Endothelial cell of umbilical vein (primary cell): Measurements from ENCODE around the gene EXD3. TPM values are rescaled to one million over a fixed set of nuclear protein-coding genes. Genes with fewer than 3 reads are reported as not detected.

Experiments
- BruUV-seq: library from RNA; stranded (reverse); fragments of 400-500 nt; replicated peaks from 2 replicates; lab custom pipeline; 2021; lab: Mats Ljungman, UMichigan
- CTCF ChIA-PET: fragments of 300-600, 350-600 bp; sonication (Branson Sonifier 250); formaldehyde crosslinking; loops from one replicate; lab custom pipeline; 2021; ENCODE audit warnings: antibody characterized with exemption, inconsistent platforms; lab: Charles Lee
- POLR2A ChIA-PET: fragments of 300-600, 350-600 bp; sonication (Branson Sonifier 250); formaldehyde crosslinking; loops from one replicate; lab custom pipeline; 2021; ENCODE audit warnings: antibody characterized with exemption, inconsistent platforms; lab: Charles Lee
- DNase-seq: peaks from one replicate; pipeline ENCODE4 v3.0.0-alpha.2; 2011; ENCODE audit warnings: low read depth, low spot score
- FAIRE-seq: peaks from 2 replicates; lab custom pipeline; 2011; peaks lifted over from hg19 to GRCh38; lab: Jason Lieb, UNC
- H2AFZ ChIP-seq: 2 replicates; pipeline ENCODE4 v1.6.0; 2012; ENCODE audit warnings: low read depth, low read length, control low read depth, inconsistent platforms
- H3K27ac ChIP-seq: 2 replicates; pipeline ENCODE4 v1.5.1; 2011; ENCODE audit warnings: low read depth, mild to moderate bottlenecking, control low read depth, low read length, moderate library complexity; ENCODE audit not compliant: insufficient read depth
- H3K27me3 ChIP-seq, 2 experiments: 2 replicates each; pipeline versions ENCODE4 v1.6.0 to v1.6.1; 2011; ENCODE audit warnings: low read length in 2 of 2, mixed read lengths in 1 of 2; ENCODE audit not compliant: control insufficient read depth in 2 of 2, insufficient read depth in 2 of 2
- H3K36me3 ChIP-seq, 2 experiments: 2 replicates in 1 of 2; 3 replicates in 1 of 2; pipeline ENCODE4 v1.5.1; 2011; ENCODE audit warnings: low read length in 2 of 2, mild to moderate bottlenecking in 1 of 2, moderate library complexity in 1 of 2; ENCODE audit not compliant: control insufficient read depth in 2 of 2, insufficient read depth in 2 of 2; ENCODE audit errors: extremely low read depth in 1 of 2
- H3K4me1 ChIP-seq: 3 replicates; pipeline ENCODE4 v1.5.1; 2011; ENCODE audit warnings: mild to moderate bottlenecking, low read length; ENCODE audit not compliant: control insufficient read depth, insufficient read depth; ENCODE audit errors: extremely low read depth
- H3K4me2 ChIP-seq: 2 replicates; pipeline ENCODE4 v1.6.1; 2011; ENCODE audit warnings: low read length, control low read depth, mixed read lengths; ENCODE audit not compliant: insufficient read depth
- H3K4me3 ChIP-seq, 3 experiments: fragments of 200-600 bp in 1 of 3; sonication (generic), shearing (Covaris generic) in 1 of 3; replicated peaks in 1 of 3; 2 replicates each; pipeline ENCODE4 v1.5.1; 2011 to 2016; ENCODE audit warnings: control low read depth in 3 of 3, low read length in 3 of 3, mild to moderate bottlenecking in 2 of 3, inconsistent platforms in 1 of 3, low read depth in 1 of 3, moderate library complexity in 1 of 3; ENCODE audit not compliant: insufficient read depth in 1 of 3
- H3K79me2 ChIP-seq: 2 replicates; pipeline ENCODE4 v1.6.0; 2012; ENCODE audit warnings: low read length, inconsistent platforms; ENCODE audit not compliant: control insufficient read depth, insufficient read depth
- H3K9ac ChIP-seq: replicated peaks from 2 replicates; pipeline ENCODE3; 2011; ENCODE audit warnings: low read length, control low read depth; ENCODE audit not compliant: insufficient read depth; ENCODE audit errors: extremely low read depth
- H3K9me1 ChIP-seq: replicated peaks from 3 replicates; pipeline ENCODE4 v1.6.0; 2011; ENCODE audit warnings: mild to moderate bottlenecking, low read length; ENCODE audit not compliant: control insufficient read depth, insufficient read depth; ENCODE audit errors: extremely low read depth
- H3K9me3 ChIP-seq: replicated peaks from 2 replicates; pipeline ENCODE4 v1.5.1; 2012; ENCODE audit warnings: low read length, inconsistent platforms; ENCODE audit not compliant: control insufficient read depth, insufficient read depth
- H4K20me1 ChIP-seq: replicated peaks from 2 replicates; pipeline ENCODE3; 2011; ENCODE audit warnings: mild to moderate bottlenecking, low read length; ENCODE audit not compliant: control insufficient read depth, insufficient read depth; ENCODE audit errors: extremely low read depth
- CTCF ChIP-seq, 2 donors: IDR thresholded peaks; 1 replicate in 1 of 2; 2 replicates in 1 of 2; pipeline ENCODE4 v1.5.1; 2011; ENCODE audit warnings: low read length in 2 of 2, mild to moderate bottlenecking in 2 of 2, moderate library complexity in 2 of 2, control low read depth in 1 of 2, inconsistent platforms in 1 of 2, low read depth in 1 of 2; ENCODE audit not compliant: insufficient read depth in 1 of 2; ENCODE audit errors: extremely low read depth in 1 of 2
- EZH2 ChIP-seq: IDR thresholded peaks from 2 replicates; pipeline ENCODE4 v1.6.1; 2012; ENCODE audit warnings: borderline replicate concordance, low read depth, mild to moderate bottlenecking, moderate library complexity, low read length, inconsistent platforms; ENCODE audit not compliant: severe bottlenecking
- FOS ChIP-seq: IDR thresholded peaks from 2 replicates; pipeline ENCODE4 v1.6.1; 2011; ENCODE audit warnings: mild to moderate bottlenecking, low read length, moderate library complexity, borderline replicate concordance; ENCODE audit not compliant: insufficient read depth
- GATA2 ChIP-seq: IDR thresholded peaks from 2 replicates; pipeline ENCODE4 v1.7.0; 2011; ENCODE audit warnings: low read depth, mild to moderate bottlenecking, moderate library complexity, mixed read lengths, low read length; ENCODE audit not compliant: insufficient read length, insufficient read depth
- JUN ChIP-seq: IDR thresholded peaks from 2 replicates; pipeline ENCODE4 v1.6.1; 2011; ENCODE audit warnings: borderline replicate concordance, low read depth; ENCODE audit not compliant: insufficient read length, insufficient read depth
- MAX ChIP-seq: IDR thresholded peaks from 2 replicates; pipeline ENCODE4 v1.6.1; 2011; ENCODE audit not compliant: insufficient read depth, insufficient read length
- MYC ChIP-seq: IDR thresholded peaks from one replicate; pipeline ENCODE4 v1.6.1; 2011; ENCODE audit warnings: mild to moderate bottlenecking, low read depth, low read length
- POLR2A ChIP-seq: IDR thresholded peaks from 2 replicates; pipeline ENCODE4 v1.6.1; 2012; ENCODE audit warnings: low read depth, mild to moderate bottlenecking, control low read depth, low read length
- POLR2AphosphoS5 ChIP-seq: IDR thresholded peaks from 2 replicates; pipeline ENCODE4 v1.6.1; 2012; ENCODE audit warnings: low read depth, mild to moderate bottlenecking, control low read depth, low read length, moderate library complexity; ENCODE audit not compliant: insufficient read depth
- dilution Hi-C: fragments of 300-500 bp; cut with MboI; formaldehyde crosslinking; loops from one replicate; pipeline ENCODE4 v1.15.0; 2019; ENCODE audit warnings: low sequenced_read_pairs; ENCODE audit not compliant: extremely low pct_ligation_motif_present
- intact Hi-C: fragments of 100-400 bp; cut with micrococcal nuclease; formaldehyde crosslinking; loops from one replicate; pipeline ENCODE4 v1.10.0; 2022
- polyA plus RNA-seq, 4 experiments: library from polyadenylated mRNA; depleted of rRNA in 3 of 4; stranded (reverse) in 3 of 4; unstranded in 1 of 4; fragments of >200 nt; gene quantifications; 2 replicates each; pipeline versions ENCODE4 v1.2.1 to v1.2.3, GENCODE V29; 2011 to 2012; ENCODE audit warnings: missing spikeins in 1 of 4
- total RNA-seq: library from RNA; stranded (reverse); gene quantifications from 2 replicates; pipeline ENCODE4 v1.2.3, GENCODE V29; 2021

The EXD3 gene
- total and polyA plus RNA-seq, 2 donors (not counting 3 experiments of a cell fraction or from before 2014, with no cell fraction given) = 17.7 to 30.3 TPM

GRCh38 chr9:137421838-137422603 is 941 bp downstream of the EXD3 start:
- Histone ChIP-seq H3K4me3 (peak overlapping the region; percentile 61 to 93 (median 92)), H3K4me1 (peaks cover 14% of the 10 kb centered on the region), H4K20me1 (no peaks in the 10 kb centered on the region), H3K27ac (peak overlapping the region; percentile 46), H3K27me3 (no peaks in the 10 kb centered on the region), H3K79me2 (peaks cover 43% of the 10 kb centered on the region), H3K9ac (peak overlapping the region; percentile 75), H3K9me1 (no peaks in the 10 kb centered on the region), H3K9me3 (no peaks in the 10 kb centered on the region), H3K36me3 (peaks cover 0 to 2% of the 10 kb centered on the region in 2 experiments), H3K4me2 (peak overlapping the region; percentile 96), H2AFZ (peak overlapping the region; percentile 73)
- no peak for TF ChIP-seq MYC
- no peak for TF ChIP-seq FOS
- TF ChIP-seq POLR2A = no peak
- TF ChIP-seq MAX = no peak
- no peak for TF ChIP-seq POLR2AphosphoS5
- TF ChIP-seq EZH2 = no peak
- TF ChIP-seq GATA2 = no peak
- no peak for TF ChIP-seq CTCF (IDR thresholded peaks at IDR 0.05; ENCODE audit: extremely low read depth in 1 of 2, insufficient read depth in 1 of 2, low read depth in 1 of 2, low read length in 2 of 2)
- no peak for TF ChIP-seq JUN
- DNase-seq (no peak), FAIRE-seq (peak; percentile 44)
- dilution Hi-C loops = no loop called here
- CTCF ChIA-PET = interaction anchor here (0.9 to 2.5 kb wide), 12 partner anchors 9 to 165 kb away, joined by 4 to 31 read pairs (median 10); partner anchors contain the start of genes ENTPD8, NRARP and NSMF
- POLR2A ChIA-PET = interaction anchor here (1.6 kb wide), 1 partner anchor 120 kb away, joined by 5 read pairs; the partner anchor contains the start of gene NRARP
- intact Hi-C loops = loop anchor here (10.0 kb wide), 1 partner anchor 103 kb away; no protein-coding TSS in a partner anchor
- BruUV-seq = TSS peak; percentile 41
